ENCODE data around the gene CTSC. TPM values are rescaled to one million over a fixed set of nuclear protein-coding genes. Genes with fewer than 3 reads are reported as not detected.

Gene CTSC
- total RNA-seq, 4 donors from 2014 or later: 14.2 to 78.6 (median 47.9) TPM

GRCh38 chr11:88379130-88379529, 41.6 kb upstream of the CTSC start:
- no peak for ATAC-seq
- H3K4me3 ChIP-seq: no peak overlapping the region
- H3K4me1 ChIP-seq: peaks cover 0 to 3% (median 0%) of the 10 kb centered on the region in 3 donors
- 96% methylated on average over 3 of the region's 3 CpGs for WGBS, 2 donors (ENCODE audit: low coverage in 1 of 2)
- no peak overlapping the region for H3K27ac ChIP-seq
- TF ChIP-seq POLR2A (IDR thresholded peaks at IDR 0.05) (no peak), EP300 (IDR thresholded peaks at IDR 0.05) (no peak), POLR2AphosphoS5 (IDR thresholded peaks at IDR 0.05) (no peak), CTCF (IDR thresholded peaks at IDR 0.05) (no peak)
- peaks cover 0 to under 1% of the 10 kb centered on the region in 2 donors for H3K36me3 ChIP-seq
- H3K9me3 ChIP-seq: no peaks in the 10 kb centered on the region
- no peaks in the 10 kb centered on the region for H3K27me3 ChIP-seq

- H3K27ac ChIP-seq: no peak overlapping the region
- no peaks in the 10 kb centered on the region for H3K27me3 ChIP-seq
- TF ChIP-seq CTCF (IDR thresholded peaks at IDR 0.05): no peak
- WGBS, 2 donors (ENCODE audit: low coverage in 1 of 2): 86 to 98% methylated on average over 4 of the region's 4 CpGs
- H3K4me3 ChIP-seq: no peak overlapping the region
- no peak for ATAC-seq
- no peaks in the 10 kb centered on the region for H3K4me1 ChIP-seq
- no peaks in the 10 kb centered on the region for H3K9me3 ChIP-seq
- peaks cover 0 to 4% of the 10 kb centered on the region in 2 donors for H3K36me3 ChIP-seq
Measured at GRCh38 chr11:88378422-88379066, 41.0 kb upstream of the CTSC start.

- Histone ChIP-seq H3K27ac (no peak overlapping the region), H3K36me3 (peaks cover 0 to 8% of the 10 kb centered on the region in 2 donors), H3K4me1 (no peaks in the 10 kb centered on the region), H3K9me3 (no peaks in the 10 kb centered on the region), H3K4me3 (no peak overlapping the region), H3K27me3 (no peaks in the 10 kb centered on the region)
- no peak for ATAC-seq
- TF ChIP-seq POLR2AphosphoS5 (IDR thresholded peaks at IDR 0.05): no peak
- TF ChIP-seq CTCF (IDR thresholded peaks at IDR 0.05): no peak
- TF ChIP-seq POLR2A (IDR thresholded peaks at IDR 0.05): no peak
- TF ChIP-seq EP300 (IDR thresholded peaks at IDR 0.05): no peak
Measured at GRCh38 chr11:88377646-88378045, 40.1 kb upstream of the CTSC start.

- H3K27me3 ChIP-seq: no peaks in the 10 kb centered on the region
- TF ChIP-seq POLR2A (IDR thresholded peaks at IDR 0.05): no peak
- no peak for TF ChIP-seq CTCF (IDR thresholded peaks at IDR 0.05)
- no peak for TF ChIP-seq POLR2AphosphoS5 (IDR thresholded peaks at IDR 0.05)
- no peak for TF ChIP-seq EP300 (IDR thresholded peaks at IDR 0.05)
- peaks cover 0 to 8% of the 10 kb centered on the region in 2 donors for H3K36me3 ChIP-seq
- H3K9me3 ChIP-seq: no peaks in the 10 kb centered on the region
- no peak overlapping the region for H3K4me3 ChIP-seq
- no peaks in the 10 kb centered on the region for H3K4me1 ChIP-seq
- no peak overlapping the region for H3K27ac ChIP-seq
- no peak for ATAC-seq
- 78 to 89% methylated on average over 2 of the region's 2 CpGs for WGBS, 2 donors (ENCODE audit: low coverage in 1 of 2)
Measured at GRCh38 chr11:88377144-88377543, 39.6 kb upstream of the CTSC start.

- no peak for ATAC-seq
- WGBS, 2 donors (ENCODE audit: low coverage in 1 of 2): 75 to 80% methylated on average over 1 to 2 of the region's 2 CpGs
- TF ChIP-seq POLR2AphosphoS5 (IDR thresholded peaks at IDR 0.05) (no peak), EP300 (IDR thresholded peaks at IDR 0.05) (no peak), CTCF (IDR thresholded peaks at IDR 0.05) (no peak), POLR2A (IDR thresholded peaks at IDR 0.05) (no peak)
- Histone ChIP-seq H3K36me3 (peaks cover 0 to 8% of the 10 kb centered on the region in 2 donors), H3K27me3 (no peaks in the 10 kb centered on the region), H3K9me3 (no peaks in the 10 kb centered on the region), H3K27ac (no peak overlapping the region), H3K4me1 (no peaks in the 10 kb centered on the region), H3K4me3 (no peak overlapping the region)
Measured at GRCh38 chr11:88375927-88376470, 38.5 kb upstream of the CTSC start.

All from gastroesophageal sphincter (tissue), 4 donors.